Omental fat pad (tissue), 4 donors: ENCODE results near the gene SIPA1L3. TPM values are rescaled to one million over a fixed set of nuclear protein-coding genes. Genes with fewer than 3 reads are reported as not detected.

ENCODE experiments used
- ATAC-seq: fragments of 150-250 bp; one replicate; pipeline ENCODE4 v1.9.1; 2016; ENCODE audit warnings: mild to moderate bottlenecking, moderate library complexity; ENCODE audit not compliant: low FRiP score
- DNase-seq: peaks from one replicate; pipeline ENCODE4 v3.0.0-alpha.2; 2019; ENCODE audit warnings: low spot score
- CTCF ChIP-seq, 3 donors: fragments of 450-650 bp; IDR thresholded peaks; one replicate each; pipeline ENCODE4 v1.5.1; 2016 to 2017; ENCODE audit warnings: antibody characterized with exemption in 3 of 3, mild to moderate bottlenecking in 3 of 3, moderate library complexity in 2 of 3
- total RNA-seq, 4 donors: library from RNA; depleted of rRNA; stranded (reverse); fragments of >200 nt; gene quantifications; one replicate each; pipeline ENCODE4 v1.1.0, GENCODE V29; 2016

Gene SIPA1L3
- total RNA-seq, 4 donors from 2014 or later = 8.9 to 14.7 (median 12.0) TPM

- DNase-seq (no peak), ATAC-seq (no peak)
- no peak for TF ChIP-seq CTCF (IDR thresholded peaks at IDR 0.05)
Observed at GRCh38 chr19:37876032-37876431, 31.0 kb upstream of the SIPA1L3 start.

- ATAC-seq = no peak
- DNase-seq = no peak
- TF ChIP-seq CTCF (IDR thresholded peaks at IDR 0.05) = no peak
Observed at GRCh38 chr19:37877147-37877546, 29.9 kb upstream of the SIPA1L3 start.

GRCh38 chr19:37885392-37885791 lies 21.6 kb upstream of the SIPA1L3 start:
- DNase-seq (no peak), ATAC-seq (no peak)
- no peak for TF ChIP-seq CTCF (IDR thresholded peaks at IDR 0.05)

GRCh38 chr19:37886571-37886970 lies 20.4 kb upstream of the SIPA1L3 start:
- no peak for TF ChIP-seq CTCF (IDR thresholded peaks at IDR 0.05)
- DNase-seq (no peak), ATAC-seq (no peak)

GRCh38 chr19:37893845-37894575 lies 13.0 kb upstream of the SIPA1L3 start:
- no peak for ATAC-seq
- DNase-seq = no peak
- TF ChIP-seq CTCF (IDR thresholded peaks at IDR 0.05) = no peak

- DNase-seq (no peak), ATAC-seq (no peak)
- TF ChIP-seq CTCF (IDR thresholded peaks at IDR 0.05) = no peak
Observed at GRCh38 chr19:37896180-37896579, 10.8 kb upstream of the SIPA1L3 start.

GRCh38 chr19:37899453-37899852 lies 7.6 kb upstream of the SIPA1L3 start:
- TF ChIP-seq CTCF (IDR thresholded peaks at IDR 0.05) = no peak
- no peak for ATAC-seq
- no peak for DNase-seq
